Right kidney (tissue), 1 donor: ENCODE measurements around the gene MAPK10.

Experiments
- DNase-seq: peaks from one replicate; pipeline ENCODE4 v3.0.0-alpha.2; 2016

The MAPK10 gene

GRCh38 chr4:86279293-86279960, 80.4 kb downstream of the MAPK10 start:
- no peak for DNase-seq

GRCh38 chr4:86278126-86278525, 81.7 kb downstream of the MAPK10 start:
- DNase-seq: no peak

GRCh38 chr4:86274642-86275041, 85.2 kb downstream of the MAPK10 start:
- no peak for DNase-seq

- no peak for DNase-seq
Observed at GRCh38 chr4:86272669-86273068, 87.2 kb downstream of the MAPK10 start.

GRCh38 chr4:86271057-86271456, 88.8 kb downstream of the MAPK10 start:
- no peak for DNase-seq

- DNase-seq: no peak
Observed at GRCh38 chr4:86269354-86269753, 90.5 kb downstream of the MAPK10 start.

GRCh38 chr4:86264241-86264640, 95.6 kb downstream of the MAPK10 start:
- no peak for DNase-seq

- DNase-seq: no peak
Observed at GRCh38 chr4:86261636-86262035, 98.2 kb downstream of the MAPK10 start.

GRCh38 chr4:86256086-86256485, 103.8 kb downstream of the MAPK10 start:
- no peak for DNase-seq

GRCh38 chr4:86250619-86251018, 109.2 kb downstream of the MAPK10 start:
- DNase-seq: no peak

- no peak for DNase-seq
Observed at GRCh38 chr4:86250006-86250405, 109.8 kb downstream of the MAPK10 start.

- no peak for DNase-seq
Observed at GRCh38 chr4:86249074-86249473, 110.8 kb downstream of the MAPK10 start.

- DNase-seq: no peak
Observed at GRCh38 chr4:86247906-86248305, 111.9 kb downstream of the MAPK10 start.

GRCh38 chr4:86247320-86247719, 112.5 kb downstream of the MAPK10 start:
- DNase-seq: no peak

- no peak for DNase-seq
Observed at GRCh38 chr4:86243750-86244149, 116.1 kb downstream of the MAPK10 start.

- no peak for DNase-seq
Observed at GRCh38 chr4:86242677-86243076, 117.2 kb downstream of the MAPK10 start.

- no peak for DNase-seq
Observed at GRCh38 chr4:86235549-86235948, 124.3 kb downstream of the MAPK10 start.

GRCh38 chr4:86233681-86234080, 126.2 kb downstream of the MAPK10 start:
- DNase-seq: no peak

GRCh38 chr4:86233090-86233489, 126.8 kb downstream of the MAPK10 start:
- DNase-seq: no peak

GRCh38 chr4:86223472-86223871, 136.4 kb downstream of the MAPK10 start:
- no peak for DNase-seq

- no peak for DNase-seq
Observed at GRCh38 chr4:86221002-86221401, 138.9 kb downstream of the MAPK10 start.

GRCh38 chr4:86220121-86220520, 139.7 kb downstream of the MAPK10 start:
- DNase-seq: no peak

- DNase-seq: no peak
Observed at GRCh38 chr4:86218746-86219473, 140.9 kb downstream of the MAPK10 start.

- no peak for DNase-seq
Observed at GRCh38 chr4:86203176-86203575, 156.7 kb downstream of the MAPK10 start.
